HepG2 (cell line): ENCODE measurements around the gene LYRM2. TPM values are rescaled to one million over a fixed set of nuclear protein-coding genes. Genes with fewer than 3 reads are reported as not detected.

Source experiments
- EP300 ChIP-seq, 3 experiments: sonication (generic) in 1 of 3; formaldehyde crosslinking in 1 of 3; IDR thresholded peaks; 2 replicates each; pipeline versions ENCODE4 v1.5.1 to v1.6.1; 2011 to 2020; ENCODE audit warnings: low read depth in 2 of 3, low read length in 2 of 3, borderline replicate concordance in 1 of 3, improper control_type of control experiment in 1 of 3, mild to moderate bottlenecking in 1 of 3, missing genetic modification reagents in 1 of 3, moderate library complexity in 1 of 3
- ESRRA ChIP-seq: sonication (generic); formaldehyde crosslinking; IDR thresholded peaks from 2 replicates; pipeline ENCODE4 v1.5.1; 2020; ENCODE audit warnings: mild to moderate bottlenecking, low read depth, missing genetic modification reagents
- FOXK1 ChIP-seq: sonication (generic); formaldehyde crosslinking; IDR thresholded peaks from 2 replicates; pipeline ENCODE4 v1.4.0; 2020; ENCODE audit warnings: low read depth, missing genetic modification reagents, borderline replicate concordance
- HNF1B ChIP-seq: sonication (generic); formaldehyde crosslinking; IDR thresholded peaks from 2 replicates; pipeline ENCODE4 v1.5.1; 2020; ENCODE audit warnings: mild to moderate bottlenecking, moderate library complexity, missing genetic modification reagents
- ISL2 ChIP-seq: sonication (generic); formaldehyde crosslinking; IDR thresholded peaks from 2 replicates; pipeline ENCODE4 v1.5.0; 2020; ENCODE audit warnings: missing genetic modification reagents
- NCOR1 ChIP-seq: fragments of 200-600 bp; sonication (generic); IDR thresholded peaks from 2 replicates; pipeline ENCODE4 v1.7.0; 2017; ENCODE audit warnings: antibody characterized with exemption, low read length, borderline replicate concordance
- NR2F1 ChIP-seq, 2 experiments: fragments of 450-650 bp in 1 of 2; formaldehyde crosslinking in 1 of 2; IDR thresholded peaks; 2 replicates each; pipeline versions ENCODE4 v1.5.0 to v1.6.1; 2016 to 2020; ENCODE audit warnings: mild to moderate bottlenecking in 1 of 2, missing compliant biosample characterization in 1 of 2, missing genetic modification reagents in 1 of 2, moderate library complexity in 1 of 2
- PITX1 ChIP-seq: sonication (generic); formaldehyde crosslinking; IDR thresholded peaks from 2 replicates; pipeline ENCODE4 v1.5.1; 2020; ENCODE audit warnings: mild to moderate bottlenecking, missing genetic modification reagents
- RXRB ChIP-seq: IDR thresholded peaks from 2 replicates; pipeline ENCODE4 v1.6.1; 2016; ENCODE audit warnings: borderline replicate concordance, missing genetic modification reagents, missing compliant biosample characterization
- SOX6 ChIP-seq, 2 experiments: fragments of 450-650 bp in 1 of 2; sonication (generic) in 1 of 2; formaldehyde crosslinking in 1 of 2; IDR thresholded peaks; 2 replicates each; pipeline versions ENCODE4 v1.4.0 to v1.6.1; 2017 to 2020; ENCODE audit warnings: antibody characterized with exemption in 1 of 2, mild to moderate bottlenecking in 1 of 2, missing genetic modification reagents in 1 of 2
- TARDBP ChIP-seq: sonication (generic); formaldehyde crosslinking; IDR thresholded peaks from 2 replicates; pipeline ENCODE4 v1.8.0; 2022; ENCODE audit warnings: mild to moderate bottlenecking, missing genetic modification reagents
- TCF7 ChIP-seq: sonication (generic); IDR thresholded peaks from 2 replicates; pipeline ENCODE4 v1.6.1; 2016; ENCODE audit warnings: antibody characterized with exemption, low read depth
- TEAD3 ChIP-seq: optimal IDR thresholded peaks from 2 replicates; pipeline ENCODE3; 2016; ENCODE audit warnings: borderline replicate concordance
- THRA ChIP-seq: sonication (generic); formaldehyde crosslinking; IDR thresholded peaks from 2 replicates; pipeline ENCODE4 v1.4.0; 2020; ENCODE audit warnings: missing genetic modification reagents, borderline replicate concordance
- USF2 ChIP-seq, 2 experiments: sonication (generic) in 1 of 2; formaldehyde crosslinking in 1 of 2; IDR thresholded peaks; 2 replicates each; pipeline versions ENCODE4 v1.5.1 to v1.6.1; 2011 to 2020; ENCODE audit warnings: borderline replicate concordance in 1 of 2, low read depth in 1 of 2, low read length in 1 of 2, mild to moderate bottlenecking in 1 of 2, missing genetic modification reagents in 1 of 2, moderate library complexity in 1 of 2
- ZNF605 ChIP-seq: sonication (generic); formaldehyde crosslinking; IDR thresholded peaks from 2 replicates; pipeline ENCODE4 v1.8.0; 2022; ENCODE audit warnings: mild to moderate bottlenecking, missing genetic modification reagents
- ZNF749 ChIP-seq: sonication (generic); formaldehyde crosslinking; IDR thresholded peaks from 2 replicates; pipeline ENCODE4 v1.8.0; 2022; ENCODE audit warnings: mild to moderate bottlenecking, missing genetic modification reagents, moderate library complexity, borderline replicate concordance
- ZSCAN20 ChIP-seq: sonication (generic); formaldehyde crosslinking; IDR thresholded peaks from 2 replicates; pipeline ENCODE4 v1.4.0; 2020; ENCODE audit warnings: missing genetic modification reagents, mild to moderate bottlenecking, borderline replicate concordance
- ZUFSP ChIP-seq: sonication (generic); formaldehyde crosslinking; IDR thresholded peaks from 2 replicates; pipeline ENCODE4 v1.9.0; 2021; ENCODE audit warnings: missing genetic modification reagents, mild to moderate bottlenecking, borderline replicate concordance
- polyA plus RNA-seq, 8 experiments: library from polyadenylated mRNA; depleted of rRNA in 3 of 8; stranded (reverse) in 7 of 8; unstranded in 1 of 8; fragments of >200 nt; fragmentation: Illumina TruSeq in 4 of 8; extraction: Trizol in 4 of 8; gene quantifications; 2 replicates each; pipeline versions ENCODE4 v1.2.1 to v1.2.3, GENCODE V29; 2011 to 2016; ENCODE audit warnings: low read depth in 4 of 8, missing spikeins in 1 of 8, mixed read lengths in 1 of 8; ENCODE audit not compliant: insufficient read depth in 1 of 8
- total RNA-seq, 5 experiments: library from RNA; depleted of rRNA; stranded (reverse); fragments of >200 nt; fragmentation: Illumina TruSeq; extraction: Trizol; gene quantifications; 2 replicates each; pipeline ENCODE4 v1.2.3, GENCODE V29; 2016; ENCODE audit warnings: low read depth in 1 of 5

Gene LYRM2
- total and polyA plus RNA-seq, 2 of the 13 experiments (the other 11 are each of a cell fraction or from before 2014, with no cell fraction given), result 17.8 to 32.6 TPM

GRCh38 chr6:89567630-89568390 lies 70.7 kb downstream of the LYRM2 start (continued):
- no peak for TF ChIP-seq USF2 (IDR thresholded peaks at IDR 0.05; ENCODE audit: low read depth, low read length)
- TF ChIP-seq USF2 (CRISPR knock-in tag; IDR thresholded peaks at IDR 0.05; ENCODE audit: borderline replicate concordance), result no peak
- peak; percentile 25; the same call in 1 of the 2 replicates for TF ChIP-seq TCF7
- 0 out of 2 replicates have a peak, but pooled peaks have one; percentile 37 for TF ChIP-seq ZNF605 (CRISPR knock-in tag)
- no peak for TF ChIP-seq SOX6 (IDR thresholded peaks at IDR 0.05)
- TF ChIP-seq SOX6 (CRISPR knock-in tag; IDR thresholded peaks at IDR 0.05), result peak; percentile 75
- TF ChIP-seq ESRRA (CRISPR knock-in tag), result peak; percentile 20; the same call in 1 of the 2 replicates
- TF ChIP-seq FOXK1 (CRISPR knock-in tag), result peak; percentile 40; the same call in 1 of the 2 replicates
- TF ChIP-seq THRA, result no peak
- 0 out of 2 replicates have a peak, but pooled peaks have one; percentile 27 for TF ChIP-seq HNF1B (CRISPR knock-in tag)
- TF ChIP-seq ISL2 (CRISPR knock-in tag), result peak; percentile 48
- TF ChIP-seq ZNF749 (CRISPR knock-in tag), result no peak
- peak; percentile 20 to 73; a peak in 2 of 4 replicates for TF ChIP-seq NR2F1 (CRISPR knock-in tag; IDR thresholded peaks at IDR 0.05)
- 0 out of 2 replicates have a peak, but pooled peaks have one; percentile 31 for TF ChIP-seq PITX1 (CRISPR knock-in tag)
- 0 out of 2 replicates have a peak, but pooled peaks have one; percentile 20 for TF ChIP-seq NCOR1
- TF ChIP-seq TEAD3, result peak; percentile 95
- no peak for TF ChIP-seq ZUFSP (CRISPR knock-in tag)
- 0 out of 2 replicates have a peak, but pooled peaks have one; percentile 29 for TF ChIP-seq TARDBP (CRISPR knock-in tag)
- peak; percentile 47 for TF ChIP-seq RXRB (CRISPR knock-in tag)
- peak in 1 of 2 experiments; percentile 45; a peak in 1 of 4 replicates for TF ChIP-seq EP300 (IDR thresholded peaks at IDR 0.05; ENCODE audit: low read depth in 2 of 2, low read length in 2 of 2)
- 0 out of 2 replicates have a peak, but pooled peaks have one; percentile 17 for TF ChIP-seq EP300 (CRISPR knock-in tag; IDR thresholded peaks at IDR 0.05; ENCODE audit: borderline replicate concordance)
- no peak for TF ChIP-seq ZSCAN20 (CRISPR knock-in tag)
